ENCODE results near the gene PCMT1.

DNA sequence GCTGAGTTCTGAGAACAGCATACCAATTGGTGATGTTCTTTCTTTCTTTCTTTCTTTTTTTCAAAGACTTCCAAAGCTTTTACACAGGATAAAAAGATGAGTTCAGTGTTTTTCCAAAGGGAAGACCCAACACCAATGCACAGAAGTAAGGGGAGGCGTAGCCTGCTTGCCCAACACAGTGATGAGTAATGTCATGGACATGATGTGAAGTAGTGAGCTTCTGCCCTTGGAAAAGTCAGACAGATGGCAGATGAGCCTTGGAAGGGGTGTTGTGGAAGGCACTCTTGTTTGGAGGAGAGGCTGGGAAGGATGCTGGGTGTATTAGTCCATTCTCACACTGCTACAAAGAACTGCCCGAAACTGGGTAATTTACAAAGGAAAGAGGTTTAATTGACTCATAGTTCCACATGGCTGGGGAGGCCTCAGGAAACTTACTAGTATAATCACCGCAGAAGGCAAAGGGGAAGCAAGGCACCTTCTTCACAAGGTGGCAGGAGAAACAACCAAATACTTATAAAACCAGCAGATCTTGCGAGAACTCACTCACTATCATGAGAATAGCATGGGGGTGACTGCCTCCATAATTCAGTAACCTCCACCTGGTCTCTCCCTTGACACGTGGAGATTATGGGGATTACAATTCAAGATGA, 102.0 kb downstream of the PCMT1 start:
- TF ChIP-seq, protein P1, sequence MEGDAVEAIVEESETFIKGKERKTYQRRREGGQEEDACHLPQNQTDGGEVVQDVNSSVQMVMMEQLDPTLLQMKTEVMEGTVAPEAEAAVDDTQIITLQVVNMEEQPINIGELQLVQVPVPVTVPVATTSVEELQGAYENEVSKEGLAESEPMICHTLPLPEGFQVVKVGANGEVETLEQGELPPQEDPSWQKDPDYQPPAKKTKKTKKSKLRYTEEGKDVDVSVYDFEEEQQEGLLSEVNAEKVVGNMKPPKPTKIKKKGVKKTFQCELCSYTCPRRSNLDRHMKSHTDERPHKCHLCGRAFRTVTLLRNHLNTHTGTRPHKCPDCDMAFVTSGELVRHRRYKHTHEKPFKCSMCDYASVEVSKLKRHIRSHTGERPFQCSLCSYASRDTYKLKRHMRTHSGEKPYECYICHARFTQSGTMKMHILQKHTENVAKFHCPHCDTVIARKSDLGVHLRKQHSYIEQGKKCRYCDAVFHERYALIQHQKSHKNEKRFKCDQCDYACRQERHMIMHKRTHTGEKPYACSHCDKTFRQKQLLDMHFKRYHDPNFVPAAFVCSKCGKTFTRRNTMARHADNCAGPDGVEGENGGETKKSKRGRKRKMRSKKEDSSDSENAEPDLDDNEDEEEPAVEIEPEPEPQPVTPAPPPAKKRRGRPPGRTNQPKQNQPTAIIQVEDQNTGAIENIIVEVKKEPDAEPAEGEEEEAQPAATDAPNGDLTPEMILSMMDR (IDR thresholded peaks at IDR 0.05; ENCODE audit: low read length) = no peak
- no peak for TF ChIP-seq EZH2 (IDR thresholded peaks at IDR 0.05; ENCODE audit: borderline replicate concordance, low read length)

All from OCI-LY1 (cell line).